GM23338 (cell line): ENCODE results near the gene INS. TPM values are rescaled to one million over a fixed set of nuclear protein-coding genes. Genes with fewer than 3 reads are reported as not detected.
A peak's percentile ranks its signal among the peaks of the same experiment; 100 is the strongest.

ENCODE experiments used
- ATAC-seq: fragments of 200-7000 bp; cut with Tn5 transposase; 3 replicates; pipeline ENCODE4 v1.9.1; 2020
- DNase-seq: peaks from one replicate; pipeline ENCODE4 v3.0.0-alpha.2; 2015; ENCODE audit warnings: low spot score
- H2AFZ ChIP-seq: fragments of 200-600 bp; sonication (generic); 2 replicates; pipeline ENCODE4 v1.8.0; 2016; ENCODE audit warnings: antibody characterized with exemption, mild to moderate bottlenecking, moderate library complexity
- H3F3A ChIP-seq: fragments of 200-600 bp; sonication (generic); replicated peaks from 2 replicates; pipeline ENCODE4 v1.8.0; 2017; ENCODE audit warnings: antibody characterized with exemption, mixed run types, low read depth
- H3K27ac ChIP-seq: fragments of 200-600 bp; sonication (generic); 2 replicates; pipeline ENCODE4 v1.6.1; 2016; ENCODE audit warnings: low read depth
- H3K27me3 ChIP-seq: fragments of 200-600 bp; sonication (generic); 2 replicates; pipeline ENCODE4 v1.8.0; 2016; ENCODE audit warnings: mild to moderate bottlenecking, mixed run types, moderate library complexity; ENCODE audit not compliant: insufficient read depth
- H3K36me3 ChIP-seq: fragments of 200-600 bp; sonication (generic); 2 replicates; pipeline ENCODE4 v1.8.0; 2016; ENCODE audit warnings: mild to moderate bottlenecking; ENCODE audit not compliant: insufficient read depth
- H3K4me1 ChIP-seq: fragments of 200-600 bp; sonication (generic); 2 replicates; pipeline ENCODE4 v1.8.0; 2016; ENCODE audit warnings: mild to moderate bottlenecking, moderate library complexity; ENCODE audit not compliant: insufficient read depth
- H3K4me2 ChIP-seq: fragments of 200-600 bp; sonication (generic); 2 replicates; pipeline ENCODE4 v1.7.1; 2017; ENCODE audit warnings: mixed run types
- H3K4me3 ChIP-seq: fragments of 200-600 bp; sonication (generic); 2 replicates; pipeline ENCODE4 v1.6.1; 2016; ENCODE audit warnings: mixed run types
- H3K79me2 ChIP-seq: fragments of 200-600 bp; sonication (generic); replicated peaks from 2 replicates; pipeline ENCODE4 v1.8.0; 2017; ENCODE audit warnings: mild to moderate bottlenecking; ENCODE audit not compliant: insufficient read depth
- H3K9me2 ChIP-seq: fragments of 200-600 bp; sonication (generic); 2 replicates; pipeline ENCODE4 v1.8.0; 2017; ENCODE audit not compliant: insufficient read depth
- H4K20me1 ChIP-seq: fragments of 200-600 bp; sonication (generic); replicated peaks from 2 replicates; pipeline ENCODE4 v1.8.0; 2017; ENCODE audit warnings: mild to moderate bottlenecking; ENCODE audit not compliant: insufficient read depth
- H3K27ac Mint-ChIP-seq: 2 replicates; pipeline ENCODE4 v1.8.0; 2020; ENCODE audit warnings: inconsistent platforms, mild to moderate bottlenecking, moderate library complexity, mixed read lengths
- H3K27me3 Mint-ChIP-seq: 3 replicates; pipeline ENCODE4 v1.8.0; 2022; ENCODE audit warnings: low read depth, mild to moderate bottlenecking, moderate library complexity, mixed read lengths, inconsistent platforms; ENCODE audit not compliant: insufficient read depth, poor library complexity
- H3K36me3 Mint-ChIP-seq: 3 replicates; pipeline ENCODE4 v1.8.0; 2021; ENCODE audit warnings: low read depth, mild to moderate bottlenecking, inconsistent platforms, moderate library complexity, mixed read lengths
- H3K4me1 Mint-ChIP-seq: 3 replicates; pipeline ENCODE4 v1.8.0; 2020; ENCODE audit warnings: mild to moderate bottlenecking, inconsistent platforms, mixed read lengths
- H3K4me3 Mint-ChIP-seq: 3 replicates; pipeline ENCODE4 v1.8.0; 2021; ENCODE audit warnings: moderate library complexity, mild to moderate bottlenecking, inconsistent platforms, mixed read lengths
- H3K9me3 Mint-ChIP-seq: 3 replicates; pipeline ENCODE4 v1.8.0; 2020; ENCODE audit warnings: moderate library complexity, mild to moderate bottlenecking, inconsistent platforms, mixed read lengths
- EZH2 ChIP-seq: fragments of 200-600 bp; sonication (generic); IDR thresholded peaks from one replicate; pipeline ENCODE4 v1.8.0; 2017; ENCODE audit warnings: antibody characterized with exemption, mild to moderate bottlenecking, low read depth; ENCODE audit not compliant: unreplicated experiment
- JUNB ChIP-seq: IDR thresholded peaks from one replicate; pipeline ENCODE4 v1.6.1; 2016; ENCODE audit warnings: antibody characterized with exemption; ENCODE audit not compliant: unreplicated experiment
- ZNF462 ChIP-seq: fragments of 250-450 bp; sonication (Bioruptor Pico); IDR thresholded peaks from 2 replicates; pipeline ENCODE4 v1.5.0; 2020; ENCODE audit warnings: mild to moderate bottlenecking, moderate library complexity
- polyA plus RNA-seq: library from polyadenylated mRNA; unstranded; fragments of >200 nt; fragmentation: Nextera tagmentation; extraction: Ambion mirVana; gene quantifications from 2 replicates; pipeline ENCODE4 v1.2.1, GENCODE V29; 2016
- total RNA-seq: library from RNA; depleted of rRNA; stranded (reverse); fragments of >200 nt; shearing (Covaris generic); gene quantifications from 2 replicates; pipeline ENCODE4 v1.2.3, GENCODE V29; 2014

Gene INS
- total and polyA plus RNA-seq, 2 experiments from 2014 or later, result not detected

DNA sequence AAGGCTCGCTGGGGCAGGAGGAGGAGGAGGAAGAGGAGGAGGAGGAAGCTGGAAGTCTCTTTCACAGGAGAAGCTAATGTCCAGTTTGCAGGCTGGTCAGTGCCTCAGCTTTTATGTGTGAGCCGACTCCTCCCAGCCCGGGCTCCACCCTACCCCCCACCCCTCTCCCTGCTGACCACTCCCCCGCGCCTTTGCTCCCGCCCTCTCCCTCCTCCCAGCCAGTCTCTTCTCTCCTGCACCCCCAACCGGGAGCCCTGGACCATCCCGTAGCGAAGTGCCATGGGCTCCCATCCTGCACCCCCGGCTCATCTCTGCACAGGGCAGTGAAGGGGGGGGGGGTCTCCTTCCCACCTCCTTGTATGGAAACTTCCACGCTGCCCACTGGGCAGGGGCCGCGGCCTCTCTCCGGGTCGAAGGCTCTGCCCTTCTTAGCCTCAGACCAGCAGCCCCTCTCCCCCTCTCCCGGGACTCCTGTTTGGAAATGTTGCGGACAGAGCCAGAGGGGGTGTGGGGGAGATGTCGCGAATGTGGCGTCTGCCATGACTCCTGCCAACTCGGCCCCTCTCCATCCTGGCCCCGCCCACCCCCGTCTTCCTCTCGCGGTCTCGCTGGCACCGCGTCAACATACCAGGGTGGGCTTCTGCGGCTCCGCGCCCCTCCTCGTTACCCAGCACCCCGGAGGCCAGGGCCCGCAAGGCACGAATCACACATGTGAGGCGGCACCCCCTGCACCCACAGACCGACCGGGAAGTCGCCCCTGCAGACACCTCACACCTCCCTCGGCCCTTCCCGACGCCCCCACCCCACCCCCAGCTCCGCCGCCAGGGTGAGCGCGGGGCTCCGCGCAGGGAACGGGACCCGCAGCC, 23.6 kb downstream of the INS start (continued):
- TF ChIP-seq EZH2, result peak; percentile 42

- Histone ChIP-seq H4K20me1 (peaks cover 8% of the 10 kb centered on the region), H2AFZ (no peak overlapping the region; the same call in 1 of the 2 replicates), H3K4me1 (peaks cover 8% of the 10 kb centered on the region; the same call in 1 of the 2 replicates), H3K79me2 (no peaks in the 10 kb centered on the region), H3K4me3 (peak overlapping the region; percentile 59), H3K27me3 (peaks cover 63% of the 10 kb centered on the region), H3K36me3 (no peaks in the 10 kb centered on the region), H3K27ac (no peak overlapping the region), H3K9me2 (no peaks in the 10 kb centered on the region), H3F3A (no peaks in the 10 kb centered on the region), H3K4me2 (peak overlapping the region; percentile 96)
- H3K27ac Mint-ChIP-seq, result no peak overlapping the region
- H3K4me1 Mint-ChIP-seq, result peaks cover 9% of the 10 kb centered on the region; the same call in 2 of the 3 replicates
- peaks cover 69% of the 10 kb centered on the region for H3K27me3 Mint-ChIP-seq
- no peaks in the 10 kb centered on the region for H3K36me3 Mint-ChIP-seq
- ATAC-seq (peak; percentile 2), DNase-seq (no peak)
- no peak for TF ChIP-seq JUNB
- H3K9me3 Mint-ChIP-seq, result 0 out of 3 replicates have a peak, but pooled peaks cover 3% of the 10 kb centered on the region
- peak overlapping the region; percentile 62; the same call in 2 of the 3 replicates for H3K4me3 Mint-ChIP-seq
Observed at GRCh38 chr11:2136952-2137201, 24.1 kb downstream of the INS start.

DNA sequence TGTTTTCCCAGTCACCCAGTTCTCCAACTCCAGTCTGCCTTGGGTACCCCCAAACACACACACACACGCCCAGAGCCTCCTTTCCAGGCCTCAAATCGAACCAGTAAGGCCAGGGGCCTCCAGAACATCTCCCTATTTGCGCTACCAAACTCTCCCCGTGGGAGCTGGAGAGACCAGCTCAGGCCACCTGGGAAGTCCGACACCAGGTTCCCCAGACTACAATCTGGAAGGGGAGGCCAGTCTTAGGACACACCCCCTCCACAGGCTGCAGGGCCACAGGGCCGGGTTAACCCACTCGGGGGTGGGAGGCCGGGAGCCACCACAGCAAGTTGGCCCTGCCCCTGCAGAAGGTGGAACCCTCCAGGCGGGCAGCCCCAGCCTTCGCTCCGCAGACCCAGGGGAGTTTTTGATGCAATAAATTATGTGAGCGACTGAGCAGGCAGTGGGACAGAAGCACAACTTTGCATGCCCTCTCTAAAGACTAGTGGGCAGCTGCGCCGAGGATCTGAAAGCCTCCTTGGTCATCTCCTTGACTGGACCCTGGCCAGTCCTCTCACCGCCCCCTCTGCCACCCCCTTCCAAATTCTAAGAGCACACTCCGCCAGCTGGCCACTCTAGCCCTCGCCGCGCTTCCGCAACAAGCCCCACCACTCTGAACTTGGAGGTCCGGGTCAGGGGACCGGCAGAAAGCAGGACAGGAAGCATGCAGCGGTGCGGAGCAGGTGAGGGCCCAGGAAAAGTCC, 24.6 kb downstream of the INS start:
- peak overlapping the region; percentile 96 for H3K4me2 ChIP-seq
- Mint-ChIP-seq H3K36me3 (no peaks in the 10 kb centered on the region), H3K4me3 (peak overlapping the region; percentile 52), H3K27ac (no peak overlapping the region), H3K4me1 (peaks cover 9% of the 10 kb centered on the region; the same call in 2 of the 3 replicates), H3K9me3 (0 out of 3 replicates have a peak, but pooled peaks cover 3% of the 10 kb centered on the region), H3K27me3 (peaks cover 69% of the 10 kb centered on the region)
- no peak overlapping the region for H3K27ac ChIP-seq
- H3K79me2 ChIP-seq, result no peaks in the 10 kb centered on the region
- peak; percentile 64 for DNase-seq
- H3K27me3 ChIP-seq, result peaks cover 58% of the 10 kb centered on the region
- H3K4me1 ChIP-seq, result peaks cover 7% of the 10 kb centered on the region; the same call in 1 of the 2 replicates
- ATAC-seq, result peak; percentile 13; the same call in 2 of the 3 replicates
- H4K20me1 ChIP-seq, result peaks cover 3% of the 10 kb centered on the region; the same call in 1 of the 2 replicates
- no peak overlapping the region for H2AFZ ChIP-seq
- TF ChIP-seq ZNF462 (CRISPR knock-in tag) (no peak), EZH2 (peak; percentile 30)
- no peaks in the 10 kb centered on the region for H3K9me2 ChIP-seq
- no peaks in the 10 kb centered on the region for H3K36me3 ChIP-seq
- H3F3A ChIP-seq, result no peaks in the 10 kb centered on the region
- H3K4me3 ChIP-seq, result peak overlapping the region; percentile 59
